Measurements from ENCODE around the gene BFSP2.
A peak's percentile ranks its signal among the peaks of the same experiment; 100 is the strongest.
"Not testable (repeated sequence)": the region's sequence is repeated elsewhere in the genome, so short reads cannot be mapped to it uniquely, and the experiment has no call there.

Gene BFSP2

GRCh38 chr3:133468251-133468721 is 68.4 kb downstream of the BFSP2 start:
- TF ChIP-seq, protein P1, sequence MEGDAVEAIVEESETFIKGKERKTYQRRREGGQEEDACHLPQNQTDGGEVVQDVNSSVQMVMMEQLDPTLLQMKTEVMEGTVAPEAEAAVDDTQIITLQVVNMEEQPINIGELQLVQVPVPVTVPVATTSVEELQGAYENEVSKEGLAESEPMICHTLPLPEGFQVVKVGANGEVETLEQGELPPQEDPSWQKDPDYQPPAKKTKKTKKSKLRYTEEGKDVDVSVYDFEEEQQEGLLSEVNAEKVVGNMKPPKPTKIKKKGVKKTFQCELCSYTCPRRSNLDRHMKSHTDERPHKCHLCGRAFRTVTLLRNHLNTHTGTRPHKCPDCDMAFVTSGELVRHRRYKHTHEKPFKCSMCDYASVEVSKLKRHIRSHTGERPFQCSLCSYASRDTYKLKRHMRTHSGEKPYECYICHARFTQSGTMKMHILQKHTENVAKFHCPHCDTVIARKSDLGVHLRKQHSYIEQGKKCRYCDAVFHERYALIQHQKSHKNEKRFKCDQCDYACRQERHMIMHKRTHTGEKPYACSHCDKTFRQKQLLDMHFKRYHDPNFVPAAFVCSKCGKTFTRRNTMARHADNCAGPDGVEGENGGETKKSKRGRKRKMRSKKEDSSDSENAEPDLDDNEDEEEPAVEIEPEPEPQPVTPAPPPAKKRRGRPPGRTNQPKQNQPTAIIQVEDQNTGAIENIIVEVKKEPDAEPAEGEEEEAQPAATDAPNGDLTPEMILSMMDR (IDR thresholded peaks at IDR 0.05; ENCODE audit: insufficient read depth, low read depth, low read length, missing control alignments), result no peak
- peak; percentile 60 for DNase-seq (ENCODE audit: low read depth)
- H3K4me3 ChIP-seq (ENCODE audit: low read depth, low read length), result peak overlapping the region; percentile 40; the same call in 1 of the 2 replicates

DNA sequence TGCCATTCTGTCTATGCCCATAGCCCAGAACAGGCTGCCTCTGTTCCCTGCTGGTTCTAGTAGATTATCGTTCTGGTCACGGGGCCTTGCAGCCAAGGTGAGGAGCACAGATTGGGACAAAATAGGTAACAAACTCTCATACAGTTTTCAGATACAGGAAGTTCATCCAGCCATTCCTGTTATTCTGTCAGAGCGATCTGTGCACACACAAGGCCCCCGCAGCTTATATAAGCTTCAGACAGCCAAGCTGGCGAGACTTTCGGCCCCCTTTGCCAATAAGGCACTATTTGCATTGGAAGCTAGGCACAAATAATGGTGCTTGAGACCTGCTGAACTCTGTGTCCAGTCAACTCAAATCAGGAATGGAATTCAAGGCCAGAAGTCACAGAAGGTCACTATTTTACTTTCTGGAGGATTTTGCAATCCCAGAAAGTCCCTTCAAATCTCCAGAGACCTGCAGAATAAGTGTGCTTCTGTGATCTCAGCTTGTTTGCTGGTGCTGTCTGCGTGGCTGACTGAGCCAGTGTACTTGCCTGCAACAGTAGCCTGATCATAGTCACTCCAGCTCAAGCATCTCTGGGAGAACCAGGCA is 69.4 kb downstream of the BFSP2 start:
- DNase-seq (ENCODE audit: low read depth), result peak; percentile 66
- H3K4me3 ChIP-seq (ENCODE audit: low read depth, low read length), result no peak overlapping the region
- TF ChIP-seq, protein P1 (IDR thresholded peaks at IDR 0.05; ENCODE audit: insufficient read depth, low read depth, low read length, missing control alignments), result no peak

- TF ChIP-seq, protein P1 (IDR thresholded peaks at IDR 0.05; ENCODE audit: insufficient read depth, low read depth, low read length, missing control alignments), result no peak
- DNase-seq (ENCODE audit: low read depth), result no peak
- no peak overlapping the region for H3K4me3 ChIP-seq (ENCODE audit: low read depth, low read length)
Observed at GRCh38 chr3:133472242-133472641, 72.4 kb downstream of the BFSP2 start.

GRCh38 chr3:133472889-133473288 is 73.0 kb downstream of the BFSP2 start:
- no peak overlapping the region for H3K4me3 ChIP-seq (ENCODE audit: low read depth, low read length)
- no peak for DNase-seq (ENCODE audit: low read depth)
- TF ChIP-seq, protein P1 (IDR thresholded peaks at IDR 0.05; ENCODE audit: insufficient read depth, low read depth, low read length, missing control alignments), result no peak

- DNase-seq (ENCODE audit: low read depth), result not testable (repeated sequence)
- peak overlapping the region; percentile 62; the same call in 1 of the 2 replicates for H3K4me3 ChIP-seq (ENCODE audit: low read depth, low read length)
Observed at GRCh38 chr3:133473472-133474191, 73.8 kb downstream of the BFSP2 start.

- DNase-seq (ENCODE audit: low read depth), result no peak
- H3K4me3 ChIP-seq (ENCODE audit: low read depth, low read length), result peak overlapping the region; percentile 62
- TF ChIP-seq, protein P1 (IDR thresholded peaks at IDR 0.05; ENCODE audit: insufficient read depth, low read depth, low read length, missing control alignments), result no peak
Observed at GRCh38 chr3:133474251-133474801, 74.5 kb downstream of the BFSP2 start.

DNA sequence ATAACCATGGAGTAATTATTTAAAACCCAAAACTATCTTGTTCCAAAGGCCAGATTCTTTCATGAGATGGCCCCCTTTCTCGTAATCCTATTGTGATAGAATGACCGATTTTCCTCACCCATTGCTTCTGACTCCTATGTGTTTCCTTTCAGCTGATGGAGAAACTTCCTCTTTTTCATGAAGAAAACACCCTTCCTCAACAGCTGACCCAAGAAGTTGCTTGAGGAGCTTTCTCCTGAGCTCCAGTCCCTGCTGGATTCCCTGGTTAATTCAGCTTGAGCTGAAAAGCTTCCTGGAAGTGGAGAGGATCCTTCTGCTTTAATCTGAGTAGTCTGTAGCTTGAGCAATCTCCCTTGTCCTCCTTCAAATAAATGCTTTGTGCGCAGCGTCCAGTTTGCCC is 75.0 kb downstream of the BFSP2 start:
- H3K4me3 ChIP-seq (ENCODE audit: low read depth, low read length), result peak overlapping the region; percentile 62

More for the DNA sequence above, 75.0 kb downstream of the BFSP2 start:
- TF ChIP-seq, protein P1 (IDR thresholded peaks at IDR 0.05; ENCODE audit: insufficient read depth, low read depth, low read length, missing control alignments), result no peak
- DNase-seq (ENCODE audit: low read depth), result no peak
